HG02973 (cell line): ENCODE results near the gene NOP14.
"Not testable (repeated sequence)": the region's sequence is repeated elsewhere in the genome, so short reads cannot be mapped to it uniquely, and the experiment has no call there.

Source experiments
- ATAC-seq: cut with Tn5 transposase; IDR thresholded peaks from one replicate; pipeline ENCODE4 v1.9.1; 2021; ENCODE audit warnings: moderate library complexity; ENCODE audit not compliant: unreplicated experiment

The NOP14 gene

GRCh38 chr4:2932951-2933565 lies 30.1 kb downstream of the NOP14 start:
- ATAC-seq, result no peak

GRCh38 chr4:2932321-2932950 lies 30.8 kb downstream of the NOP14 start:
- no peak for ATAC-seq

- peak; percentile 30 for ATAC-seq
Measured at GRCh38 chr4:2931512-2932301, 31.5 kb downstream of the NOP14 start.

- ATAC-seq, result no peak
Measured at GRCh38 chr4:2930758-2931511, 32.3 kb downstream of the NOP14 start.

- no peak for ATAC-seq
Measured at GRCh38 chr4:2930135-2930757, 33.0 kb downstream of the NOP14 start.

GRCh38 chr4:2929469-2929868 lies 33.7 kb downstream of the NOP14 start:
- ATAC-seq, result no peak

GRCh38 chr4:2928242-2929176 lies 34.7 kb downstream of the NOP14 start:
- ATAC-seq, result no peak

GRCh38 chr4:2927696-2928075 lies 35.5 kb downstream of the NOP14 start:
- no peak for ATAC-seq

GRCh38 chr4:2927016-2927695 lies 36.0 kb downstream of the NOP14 start:
- no peak for ATAC-seq

GRCh38 chr4:2925931-2926860 lies 37.0 kb downstream of the NOP14 start:
- ATAC-seq, result no peak

GRCh38 chr4:2925496-2925895 lies 37.7 kb downstream of the NOP14 start:
- no peak for ATAC-seq

- ATAC-seq, result no peak
Measured at GRCh38 chr4:2924765-2925301, 38.4 kb downstream of the NOP14 start.

GRCh38 chr4:2924286-2924685 lies 38.9 kb downstream of the NOP14 start:
- no peak for ATAC-seq

GRCh38 chr4:2923668-2924173 lies 39.5 kb downstream of the NOP14 start:
- ATAC-seq, result no peak

- ATAC-seq, result no peak
Measured at GRCh38 chr4:2923141-2923551, 40.1 kb downstream of the NOP14 start.

GRCh38 chr4:2922453-2923101 lies 40.6 kb downstream of the NOP14 start:
- not testable (repeated sequence) for ATAC-seq

GRCh38 chr4:2918714-2919113 lies 44.5 kb downstream of the NOP14 start:
- not testable (repeated sequence) for ATAC-seq
